Esophagus muscularis mucosa (tissue), 4 donors: ENCODE data around the gene SPATA16. TPM values are rescaled to one million over a fixed set of nuclear protein-coding genes. Genes with fewer than 3 reads are reported as not detected.

ENCODE experiments used
- DNase-seq: peaks from one replicate; pipeline ENCODE4 v3.0.0-alpha.2; 2017; ENCODE audit errors: extremely low spot score
- H3K27ac ChIP-seq, 4 donors: fragments of 200-600 bp; sonication (generic); replicated peaks in 1 of 4; 1 replicate in 3 of 4; 2 replicates in 1 of 4; pipeline ENCODE4 v1.5.1; 2016 to 2019; ENCODE audit warnings: mild to moderate bottlenecking in 1 of 4
- H3K27me3 ChIP-seq, 4 donors: fragments of 200-600 bp; sonication (generic); one replicate each; pipeline versions ENCODE4 v1.5.1 to v1.6.0; 2016 to 2019
- H3K36me3 ChIP-seq, 4 donors: fragments of 200-600 bp; sonication (generic); one replicate each; pipeline ENCODE4 v1.5.1; 2016 to 2019
- H3K4me1 ChIP-seq, 4 donors: fragments of 200-600 bp; sonication (generic); one replicate each; pipeline ENCODE4 v1.5.1; 2016 to 2019
- H3K4me3 ChIP-seq, 4 donors: fragments of 200-600 bp; sonication (generic); 1 replicate in 2 of 4; 2 replicates in 2 of 4; pipeline ENCODE4 v1.5.1; 2016 to 2019; ENCODE audit warnings: mild to moderate bottlenecking in 4 of 4, moderate library complexity in 1 of 4
- H3K9me3 ChIP-seq, 4 donors: fragments of 200-600 bp; sonication (generic); 1 replicate in 3 of 4; 2 replicates in 1 of 4; pipeline ENCODE4 v1.5.1; 2016 to 2019
- CTCF ChIP-seq, 3 experiments: fragments of 200-600 bp in 2 of 3; fragments of 450-650 bp in 1 of 3; sonication (generic) in 2 of 3; IDR thresholded peaks; one replicate each; pipeline ENCODE4 v1.5.1; 2017 to 2019; ENCODE audit warnings: antibody characterized with exemption in 3 of 3, mild to moderate bottlenecking in 2 of 3, moderate library complexity in 1 of 3
- EP300 ChIP-seq: sonication (generic); formaldehyde crosslinking; IDR thresholded peaks from one replicate; pipeline ENCODE4 v1.6.1; 2017; ENCODE audit warnings: antibody characterized with exemption
- POLR2A ChIP-seq: fragments of 450-650 bp; IDR thresholded peaks from one replicate; pipeline ENCODE4 v1.6.1; 2017; ENCODE audit warnings: antibody characterized with exemption, moderate library complexity, mild to moderate bottlenecking, low read depth
- POLR2AphosphoS5 ChIP-seq, 2 donors: sonication (generic); formaldehyde crosslinking; IDR thresholded peaks; one replicate each; pipeline ENCODE4 v1.6.1; 2017; ENCODE audit warnings: antibody characterized with exemption in 2 of 2
- WGBS: methylation state at CpG from one replicate; pipeline ENCODE4 v1.1.5; 2018; 5-methylcytosine and 5-hydroxymethylcytosine counted together
- intact Hi-C: fragments of 100-400 bp; cut with DNase I; formaldehyde crosslinking; loops from one replicate; pipeline ENCODE4 v1.15.1; 2023
- total RNA-seq, 4 donors: library from RNA; depleted of rRNA; stranded (reverse); fragments of >200 nt; gene quantifications; one replicate each; pipeline versions ENCODE4 v1.1.0 to v1.2.1, GENCODE V29; 2016

SPATA16 gene
- total RNA-seq, 4 donors from 2014 or later: not detected

GRCh38 chr3:172987273-172987672 is 153.8 kb downstream of the SPATA16 start:
- H3K27ac ChIP-seq: no peak overlapping the region
- H3K4me3 ChIP-seq: no peak overlapping the region
- no peak for TF ChIP-seq CTCF (IDR thresholded peaks at IDR 0.05)
- no peak for TF ChIP-seq POLR2A
- no peak for TF ChIP-seq POLR2AphosphoS5 (IDR thresholded peaks at IDR 0.05)
- no peak for TF ChIP-seq EP300
- DNase-seq: no peak
- no peaks in the 10 kb centered on the region for H3K36me3 ChIP-seq
- H3K4me1 ChIP-seq: no peaks in the 10 kb centered on the region
- 63% methylated on average over 3 of the region's 3 CpGs for WGBS
- no peaks in the 10 kb centered on the region for H3K9me3 ChIP-seq
- H3K27me3 ChIP-seq: no peaks in the 10 kb centered on the region
- intact Hi-C loops: no loop called here

GRCh38 chr3:172984914-172985313 is 156.1 kb downstream of the SPATA16 start:
- Histone ChIP-seq H3K27me3 (no peaks in the 10 kb centered on the region), H3K4me1 (no peaks in the 10 kb centered on the region), H3K4me3 (no peak overlapping the region), H3K36me3 (no peaks in the 10 kb centered on the region), H3K27ac (no peak overlapping the region), H3K9me3 (no peaks in the 10 kb centered on the region)
- WGBS: 100% methylated on average over 1 of the region's 1 CpG
- no peak for DNase-seq
- TF ChIP-seq CTCF (IDR thresholded peaks at IDR 0.05) (no peak), POLR2A (no peak), POLR2AphosphoS5 (IDR thresholded peaks at IDR 0.05) (no peak), EP300 (no peak)
- intact Hi-C loops: no loop called here

- no peaks in the 10 kb centered on the region for H3K4me1 ChIP-seq
- H3K36me3 ChIP-seq: no peaks in the 10 kb centered on the region
- WGBS: 79% methylated on average over 3 of the region's 3 CpGs
- no peak overlapping the region for H3K4me3 ChIP-seq
- DNase-seq: no peak
- intact Hi-C loops: no loop called here
- H3K9me3 ChIP-seq: no peaks in the 10 kb centered on the region
- TF ChIP-seq POLR2AphosphoS5 (IDR thresholded peaks at IDR 0.05) (no peak), EP300 (no peak), CTCF (IDR thresholded peaks at IDR 0.05) (no peak), POLR2A (no peak)
- H3K27me3 ChIP-seq: no peaks in the 10 kb centered on the region
- H3K27ac ChIP-seq: no peak overlapping the region
Measured at GRCh38 chr3:172982736-172983364, 158.2 kb downstream of the SPATA16 start.

GRCh38 chr3:172981407-172981983 is 159.5 kb downstream of the SPATA16 start:
- Histone ChIP-seq H3K9me3 (no peaks in the 10 kb centered on the region), H3K4me1 (no peaks in the 10 kb centered on the region), H3K4me3 (no peak overlapping the region), H3K36me3 (no peaks in the 10 kb centered on the region), H3K27ac (no peak overlapping the region), H3K27me3 (no peaks in the 10 kb centered on the region)
- intact Hi-C loops: no loop called here
- TF ChIP-seq POLR2AphosphoS5 (IDR thresholded peaks at IDR 0.05): no peak
- TF ChIP-seq EP300: no peak
- no peak for TF ChIP-seq POLR2A
- TF ChIP-seq CTCF (IDR thresholded peaks at IDR 0.05): no peak
- no peak for DNase-seq
- WGBS: 82% methylated on average over 3 of the region's 3 CpGs

- no peaks in the 10 kb centered on the region for H3K27me3 ChIP-seq
- WGBS: 80% methylated on average over 8 of the region's 8 CpGs
- DNase-seq: no peak
- H3K27ac ChIP-seq: no peak overlapping the region
- H3K4me3 ChIP-seq: no peak overlapping the region
- TF ChIP-seq EP300 (no peak), POLR2A (no peak), POLR2AphosphoS5 (IDR thresholded peaks at IDR 0.05) (no peak)
- no peaks in the 10 kb centered on the region for H3K9me3 ChIP-seq
- no peaks in the 10 kb centered on the region for H3K4me1 ChIP-seq
- intact Hi-C loops: no loop called here
- H3K36me3 ChIP-seq: no peaks in the 10 kb centered on the region
Measured at GRCh38 chr3:172980849-172981248, 160.2 kb downstream of the SPATA16 start.
